HCEC 1CT (cell line): ENCODE data around the gene PCNX1.
"Not testable (repeated sequence)": the region's sequence is repeated elsewhere in the genome, so short reads cannot be mapped to it uniquely, and the experiment has no call there.

Experiments
- DNase-seq: peaks from one replicate; pipeline ENCODE4 v3.0.0-alpha.2; 2017

PCNX1 gene

DNA sequence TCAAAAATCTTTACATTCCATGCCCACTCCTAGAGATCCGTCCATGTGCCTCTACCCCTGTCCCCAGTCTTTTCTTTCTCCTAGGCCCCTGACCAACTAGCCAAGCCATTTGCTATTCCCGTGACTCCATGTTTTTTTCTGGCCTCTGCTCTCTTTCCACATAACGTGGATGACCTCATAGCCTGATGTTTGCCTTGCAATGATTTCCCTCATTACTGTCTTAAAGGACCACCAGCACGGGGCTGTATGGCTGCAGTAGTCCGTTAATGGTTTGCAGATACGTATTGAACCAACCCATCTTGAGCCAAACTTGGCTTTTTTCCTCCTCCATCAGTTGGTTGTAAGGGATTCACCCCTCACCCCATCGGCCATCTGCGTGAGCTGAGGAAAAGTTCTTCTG, 226.0 kb downstream of the PCNX1 start:
- DNase-seq, result no peak

DNA sequence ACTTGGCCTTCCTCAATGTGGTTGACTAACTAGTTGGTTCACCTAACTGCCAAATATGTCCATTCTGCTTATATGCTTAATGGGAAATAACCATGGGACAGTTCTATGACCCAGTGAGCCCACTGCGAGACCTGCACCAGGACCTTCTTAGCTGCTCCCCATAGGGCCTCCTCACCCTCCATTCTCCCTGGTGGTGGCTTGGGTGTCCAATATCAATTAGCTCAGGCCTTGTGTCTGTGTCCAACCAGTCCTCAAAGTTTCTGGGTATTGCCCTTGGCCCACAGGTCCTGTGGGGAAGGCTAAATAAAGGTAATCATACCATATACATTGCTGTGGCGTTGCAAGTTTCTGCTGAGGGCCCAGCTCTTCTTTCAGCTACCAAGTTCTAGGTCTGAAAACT, 228.2 kb downstream of the PCNX1 start:
- no peak for DNase-seq

GRCh38 chr14:71135911-71136310, 228.7 kb downstream of the PCNX1 start:
- DNase-seq, result no peak

DNA sequence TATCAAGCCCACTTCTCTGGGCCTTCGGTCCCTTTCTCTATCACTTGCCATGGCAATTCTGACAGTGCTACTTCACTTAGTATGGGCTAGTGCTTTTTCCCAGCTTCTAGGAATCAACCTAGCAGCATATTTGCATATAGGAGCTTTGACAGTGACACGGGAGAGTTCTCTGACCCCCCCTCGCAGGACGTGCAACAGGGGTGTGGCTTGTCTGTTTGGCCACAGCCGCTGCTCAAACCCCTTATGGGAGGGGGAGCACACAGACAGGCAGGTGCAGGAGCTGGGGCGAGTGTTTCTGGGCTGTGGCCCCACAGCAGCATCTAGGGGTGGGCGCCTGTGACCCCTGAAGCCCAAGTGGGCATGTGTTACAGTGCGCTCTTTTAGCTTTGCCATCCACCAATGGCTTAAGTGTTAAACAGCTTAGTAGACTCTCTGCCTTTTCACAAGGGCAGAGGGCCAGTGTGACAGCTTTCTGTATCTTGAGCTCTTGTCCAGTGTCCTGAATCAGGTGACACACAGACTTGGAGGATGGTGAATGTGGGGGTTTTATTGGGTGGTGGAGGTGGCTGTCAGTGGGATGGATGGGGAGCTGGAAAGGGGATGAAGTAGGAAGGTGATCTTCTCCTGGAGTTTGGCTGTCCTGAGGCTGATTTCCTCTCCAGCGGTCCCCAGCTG, 229.3 kb downstream of the PCNX1 start:
- DNase-seq, result no peak

DNA sequence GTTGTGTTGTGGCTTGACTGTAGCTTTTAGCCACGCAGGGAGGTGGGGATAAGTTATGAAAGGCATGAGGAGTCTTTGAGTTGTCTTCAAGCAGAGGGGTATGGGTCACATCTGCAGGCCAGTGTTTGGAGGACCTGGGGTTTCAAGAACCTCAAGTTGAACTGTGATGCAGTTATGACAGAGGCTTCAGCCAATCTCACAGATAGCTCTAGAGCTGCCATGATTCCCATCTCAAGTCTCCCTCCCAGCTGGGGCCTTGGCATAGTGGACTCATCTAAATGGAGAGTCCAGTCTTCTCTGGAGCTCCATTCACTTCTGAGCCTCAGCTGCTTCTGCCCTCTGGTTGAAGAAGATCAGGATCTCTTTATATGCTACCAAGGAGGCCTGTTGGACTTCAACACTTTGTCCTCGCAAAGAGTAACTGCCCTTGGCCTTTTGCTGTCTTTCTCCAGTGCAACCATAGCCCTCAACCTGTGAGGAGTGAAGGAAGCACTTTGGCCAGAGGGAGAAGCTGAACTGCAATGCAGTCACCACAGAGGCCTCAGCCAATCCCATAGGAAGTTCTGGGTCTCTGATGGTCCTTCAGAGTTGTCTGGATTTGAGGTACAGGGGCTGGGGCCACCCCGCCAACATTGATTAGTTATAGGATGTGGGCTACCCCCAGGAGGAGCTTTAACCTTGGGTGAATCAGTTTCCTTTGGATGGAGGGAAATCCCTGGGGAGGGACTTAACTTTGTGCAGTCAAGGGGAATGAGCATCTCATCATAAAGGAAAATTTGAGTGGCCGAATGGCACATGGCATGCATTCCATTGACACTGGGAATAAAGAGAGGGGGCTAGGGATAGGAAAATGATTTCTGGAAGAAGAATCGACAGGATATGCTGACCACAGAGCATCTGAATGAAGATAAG, 230.5 kb downstream of the PCNX1 start:
- no peak for DNase-seq

DNA sequence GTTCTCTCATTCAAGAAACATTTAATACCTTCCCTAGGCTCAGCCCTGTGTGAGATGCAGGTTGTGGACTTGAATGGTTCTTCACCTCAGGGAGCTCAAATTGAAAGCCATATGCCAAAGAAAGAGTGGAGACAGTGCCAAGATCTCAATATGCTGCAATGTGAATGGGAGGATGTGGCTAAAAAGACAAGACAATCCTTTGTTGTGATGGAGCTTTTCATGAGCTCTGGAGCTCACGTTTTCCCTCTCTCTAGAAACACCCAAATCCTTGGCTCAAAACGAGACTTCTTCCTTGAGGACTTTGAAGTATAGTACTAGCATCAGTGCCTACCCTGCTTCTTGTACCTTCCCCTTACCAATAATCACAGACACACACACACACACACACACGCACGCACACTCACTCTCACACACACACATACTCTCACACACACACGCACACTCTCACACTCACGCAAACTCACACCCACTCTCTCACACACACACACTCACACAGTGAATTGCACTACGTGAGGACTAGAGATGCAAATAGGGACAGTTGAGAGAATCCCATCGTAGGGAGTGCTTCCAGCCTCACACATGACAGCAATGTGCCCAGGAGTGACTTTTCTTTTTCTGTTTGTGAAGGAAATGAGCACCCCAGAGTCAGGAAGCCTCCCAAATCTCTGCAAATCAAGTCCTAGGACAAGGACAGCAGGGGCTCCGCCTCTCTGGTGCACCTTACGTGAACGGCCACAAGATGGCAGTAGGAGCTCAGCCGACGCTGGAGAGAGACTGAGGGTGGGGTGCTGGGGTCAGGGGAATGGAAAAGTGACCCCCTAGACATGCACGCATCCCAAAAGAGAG, 231.4 kb downstream of the PCNX1 start:
- DNase-seq, result peak; percentile 32

GRCh38 chr14:71139294-71139946, 232.2 kb downstream of the PCNX1 start:
- no peak for DNase-seq

- DNase-seq, result no peak
Measured at GRCh38 chr14:71140157-71140556, 232.9 kb downstream of the PCNX1 start.

GRCh38 chr14:71141701-71142374, 234.6 kb downstream of the PCNX1 start:
- peak; percentile 5 for DNase-seq

DNA sequence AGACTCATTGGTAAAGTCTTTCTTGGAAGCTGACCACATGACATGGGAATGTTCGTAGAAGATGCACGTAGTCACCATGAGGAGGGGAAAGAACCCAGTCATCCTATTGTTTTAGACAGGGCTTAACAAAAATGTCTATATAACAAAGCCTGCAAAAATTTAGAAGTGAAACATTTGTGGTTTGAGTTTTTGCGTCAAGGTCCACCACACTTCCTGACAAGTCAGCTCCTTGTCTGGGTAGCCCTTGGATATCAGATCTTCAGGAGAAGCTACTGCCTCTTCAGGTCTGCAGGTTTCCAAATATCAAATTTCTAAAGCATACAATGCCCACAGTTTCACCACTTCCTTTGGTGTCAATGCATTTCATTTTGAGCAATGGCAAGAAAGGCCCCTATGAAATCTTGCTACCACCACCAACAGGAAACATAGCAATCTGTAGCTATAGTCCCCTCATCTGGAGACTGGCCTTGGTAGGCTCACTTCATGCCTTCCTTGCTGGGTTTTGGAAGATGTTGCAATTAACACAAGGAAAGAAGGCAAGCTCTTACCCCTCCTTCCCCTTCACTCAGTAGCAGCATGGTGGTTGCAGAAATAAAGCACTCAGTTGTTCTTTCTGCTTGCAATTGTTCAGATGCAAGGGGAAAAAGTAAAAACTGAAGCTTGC, 235.2 kb downstream of the PCNX1 start:
- peak; percentile 93 for DNase-seq

- DNase-seq, result peak; percentile 80
Measured at GRCh38 chr14:71143381-71144290, 236.4 kb downstream of the PCNX1 start.

GRCh38 chr14:71147335-71147734, 240.1 kb downstream of the PCNX1 start:
- DNase-seq, result not testable (repeated sequence)

- DNase-seq, result no peak
Measured at GRCh38 chr14:71148627-71149026, 241.4 kb downstream of the PCNX1 start.

DNA sequence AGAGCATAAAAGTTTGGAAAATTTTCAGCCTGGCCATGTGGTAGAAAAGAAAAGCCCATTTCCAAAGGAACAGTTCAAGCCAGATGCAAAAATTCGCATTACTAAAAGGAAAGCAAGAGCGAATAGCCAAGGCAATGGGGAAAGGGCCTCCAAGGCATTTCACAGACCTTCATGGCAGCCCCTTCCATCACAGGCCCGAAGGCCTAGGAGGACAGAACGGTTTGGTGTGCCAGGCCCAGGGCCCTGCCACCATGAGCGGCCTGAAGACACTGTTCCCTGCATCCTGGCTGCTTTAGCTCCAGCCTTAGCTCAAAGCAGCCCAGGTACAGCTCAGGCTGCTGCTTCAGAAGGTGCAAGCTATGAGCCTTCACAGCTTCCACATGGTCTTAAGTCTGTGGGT, 243.5 kb downstream of the PCNX1 start:
- DNase-seq, result no peak

- DNase-seq, result no peak
Measured at GRCh38 chr14:71155743-71156142, 248.5 kb downstream of the PCNX1 start.

- no peak for DNase-seq
Measured at GRCh38 chr14:71163050-71163841, 256.0 kb downstream of the PCNX1 start.

DNA sequence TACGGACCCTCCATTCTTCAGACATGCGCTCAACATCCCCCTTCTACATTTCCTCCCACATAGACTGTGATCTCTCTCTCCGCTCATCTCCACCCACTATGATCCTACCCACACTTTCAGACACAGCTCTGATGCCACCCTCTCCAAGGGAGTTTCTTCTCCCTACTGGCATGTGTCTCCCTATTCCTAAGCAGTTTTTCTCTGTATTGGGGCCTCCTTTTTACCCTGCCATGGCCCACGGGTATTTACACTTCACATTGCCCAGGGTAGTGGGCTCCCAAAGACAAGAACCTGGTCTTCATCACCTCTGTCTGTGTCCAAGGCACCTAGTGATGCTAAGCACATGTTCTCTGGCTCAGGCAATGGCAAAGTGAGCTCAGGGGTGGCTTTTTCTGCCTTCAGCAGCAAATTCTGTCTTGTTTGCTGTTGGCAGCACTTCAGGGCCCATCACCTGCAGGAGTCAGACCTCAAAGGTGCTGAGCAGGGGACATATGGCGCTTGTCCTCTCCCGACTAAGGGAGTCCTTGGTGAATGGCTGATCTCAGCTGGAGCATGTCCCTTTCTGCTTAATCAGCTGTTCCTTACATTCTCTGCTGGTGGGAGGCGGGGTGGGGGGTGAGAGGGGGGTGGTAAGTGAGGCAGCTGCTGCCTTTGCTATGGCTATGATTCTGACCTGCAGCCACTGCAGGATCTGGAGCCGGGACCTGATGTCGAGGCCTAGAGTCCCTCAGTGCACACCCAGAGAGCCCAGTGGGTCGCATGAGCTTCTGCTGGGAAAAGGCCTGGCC, 256.8 kb downstream of the PCNX1 start:
- no peak for DNase-seq
